Panc1 (cell line): Measurements from ENCODE around the gene PORCN.

Experiments
- TCF7L2 ChIP-seq: IDR thresholded peaks from 2 replicates; pipeline ENCODE4 v1.6.1; 2011; ENCODE audit warnings: mild to moderate bottlenecking, low read depth, low read length, inconsistent platforms
- TF ChIP-seq, protein P1 (sequence below): fragments of 450-650 bp; IDR thresholded peaks from 2 replicates; pipeline ENCODE4 v1.5.1; 2017; ENCODE audit warnings: mild to moderate bottlenecking

DNA sequence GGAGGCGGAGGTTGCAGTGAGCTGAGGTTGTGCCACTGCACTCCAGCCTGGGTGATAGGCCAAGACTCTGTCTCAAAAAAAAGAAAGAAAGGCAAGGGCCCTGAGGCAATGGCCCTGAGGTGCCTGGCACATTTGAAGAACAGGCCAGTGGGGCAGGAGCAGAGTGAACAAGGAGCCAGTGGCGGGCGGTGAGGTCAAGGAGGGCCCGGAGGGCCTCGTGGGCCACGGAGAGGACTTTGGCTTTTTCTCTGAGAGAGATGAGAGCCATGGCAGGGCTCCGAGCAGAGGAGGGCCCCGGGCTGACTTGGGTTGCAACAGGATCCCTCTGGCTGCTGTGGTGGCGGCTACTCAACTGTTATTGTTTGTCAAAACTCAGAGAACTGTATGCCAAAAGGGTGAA lies 19.5 kb upstream of the PORCN start:
- TF ChIP-seq, protein P1, sequence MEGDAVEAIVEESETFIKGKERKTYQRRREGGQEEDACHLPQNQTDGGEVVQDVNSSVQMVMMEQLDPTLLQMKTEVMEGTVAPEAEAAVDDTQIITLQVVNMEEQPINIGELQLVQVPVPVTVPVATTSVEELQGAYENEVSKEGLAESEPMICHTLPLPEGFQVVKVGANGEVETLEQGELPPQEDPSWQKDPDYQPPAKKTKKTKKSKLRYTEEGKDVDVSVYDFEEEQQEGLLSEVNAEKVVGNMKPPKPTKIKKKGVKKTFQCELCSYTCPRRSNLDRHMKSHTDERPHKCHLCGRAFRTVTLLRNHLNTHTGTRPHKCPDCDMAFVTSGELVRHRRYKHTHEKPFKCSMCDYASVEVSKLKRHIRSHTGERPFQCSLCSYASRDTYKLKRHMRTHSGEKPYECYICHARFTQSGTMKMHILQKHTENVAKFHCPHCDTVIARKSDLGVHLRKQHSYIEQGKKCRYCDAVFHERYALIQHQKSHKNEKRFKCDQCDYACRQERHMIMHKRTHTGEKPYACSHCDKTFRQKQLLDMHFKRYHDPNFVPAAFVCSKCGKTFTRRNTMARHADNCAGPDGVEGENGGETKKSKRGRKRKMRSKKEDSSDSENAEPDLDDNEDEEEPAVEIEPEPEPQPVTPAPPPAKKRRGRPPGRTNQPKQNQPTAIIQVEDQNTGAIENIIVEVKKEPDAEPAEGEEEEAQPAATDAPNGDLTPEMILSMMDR = no peak
- no peak for TF ChIP-seq TCF7L2
